ENCODE measurements around the gene SMG6.

SMG6 gene

GRCh38 chr17:2137342-2138098 lies 166.1 kb downstream of the SMG6 start:
- no peak for DNase-seq

DNA sequence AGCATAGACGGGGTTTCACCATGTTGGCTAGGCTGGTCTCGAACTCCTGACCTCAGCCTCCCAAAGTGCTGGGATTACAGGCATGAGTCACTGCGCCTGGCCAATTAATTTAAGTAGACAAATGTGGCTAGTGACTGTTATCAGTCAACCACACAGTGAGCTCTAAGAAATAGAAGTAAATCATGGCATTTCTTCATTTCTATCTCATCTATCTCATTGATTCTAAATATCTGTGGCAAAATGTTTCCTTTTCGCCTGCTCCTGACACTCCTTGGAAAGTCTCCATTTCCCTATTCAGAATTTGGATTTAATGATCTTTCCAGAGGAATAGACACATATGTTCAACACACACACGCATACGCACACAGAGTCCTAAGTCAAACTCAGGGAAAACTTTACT lies 167.3 kb downstream of the SMG6 start:
- DNase-seq = no peak

DNA sequence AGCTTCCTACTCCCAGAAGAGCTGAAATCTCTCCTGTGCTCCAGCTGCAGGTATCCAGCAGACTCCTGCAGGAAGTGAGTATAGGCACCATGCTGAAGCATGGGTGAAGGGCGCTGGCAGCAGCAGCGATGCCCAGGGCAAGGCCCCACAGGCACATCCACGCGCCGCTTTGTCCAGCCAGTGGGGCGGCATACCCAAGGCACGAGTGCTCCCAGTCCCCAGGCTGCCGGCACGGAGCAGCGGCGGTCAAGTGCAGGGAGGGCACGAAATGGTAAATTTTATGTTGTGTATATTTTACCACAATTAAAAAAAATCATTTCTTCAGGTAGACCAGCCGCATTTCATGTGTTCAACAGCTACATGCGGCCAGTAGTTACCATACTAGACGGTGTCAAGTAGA lies 175.6 kb downstream of the SMG6 start:
- DNase-seq = no peak

DNA sequence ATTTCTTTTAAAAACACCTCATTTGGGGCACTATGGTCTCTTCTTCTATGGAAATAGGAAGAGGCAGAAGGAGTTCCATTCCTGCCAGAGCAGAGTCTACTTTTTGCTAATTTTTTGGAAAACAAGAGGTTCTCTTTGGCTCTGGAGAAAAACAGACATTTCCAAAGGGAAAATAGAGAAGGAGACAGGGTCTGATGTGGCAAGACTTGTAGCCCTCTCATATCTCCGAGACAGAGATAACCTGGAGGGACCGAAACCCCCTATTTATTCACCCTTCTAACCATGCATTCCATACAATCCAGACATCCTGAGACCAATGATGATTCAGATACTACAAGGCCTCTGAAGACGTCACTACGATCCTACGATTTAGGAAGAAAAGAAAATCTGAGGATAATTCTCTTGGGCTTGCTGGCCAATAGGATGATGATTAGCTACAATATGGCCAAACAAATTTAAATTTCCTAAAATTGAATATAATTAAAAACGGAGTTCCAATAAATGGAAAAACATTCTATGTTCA lies 178.5 kb downstream of the SMG6 start:
- DNase-seq = no peak

GRCh38 chr17:2124391-2124790 lies 179.2 kb downstream of the SMG6 start:
- DNase-seq = no peak

GRCh38 chr17:2123375-2124251 lies 180.0 kb downstream of the SMG6 start:
- no peak for DNase-seq

DNA sequence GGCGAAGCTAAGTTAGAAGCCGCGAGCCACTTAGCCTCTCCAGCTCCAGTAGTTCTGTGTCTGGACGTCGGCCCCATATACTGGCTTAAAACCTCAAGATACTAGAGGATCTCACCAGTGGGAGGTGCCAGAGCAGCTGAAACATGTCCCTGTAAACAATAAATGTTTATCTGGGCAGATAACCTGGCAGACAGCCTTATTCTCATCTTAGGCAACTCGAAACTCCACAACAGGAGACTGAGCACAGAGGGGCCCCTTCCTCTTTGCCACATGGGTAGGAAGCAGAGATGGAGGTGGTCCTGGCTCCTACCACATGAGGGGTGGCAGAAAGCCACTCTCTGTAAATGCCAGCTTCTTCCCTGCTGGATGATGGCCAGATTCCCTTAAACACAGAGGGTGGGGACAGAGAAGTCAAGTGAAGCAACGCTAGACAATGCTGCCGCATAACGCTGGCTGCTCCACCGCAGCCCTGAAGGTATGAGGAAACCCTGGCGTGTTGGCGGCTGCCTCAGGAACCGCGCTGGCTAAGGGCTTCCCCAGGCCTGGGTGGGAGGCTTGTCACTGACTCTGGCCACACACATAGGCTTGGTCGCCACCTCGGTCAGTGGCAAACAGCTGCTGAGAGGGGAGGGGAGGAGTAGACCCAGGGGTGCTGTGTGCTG lies 180.8 kb downstream of the SMG6 start:
- no peak for DNase-seq

DNA sequence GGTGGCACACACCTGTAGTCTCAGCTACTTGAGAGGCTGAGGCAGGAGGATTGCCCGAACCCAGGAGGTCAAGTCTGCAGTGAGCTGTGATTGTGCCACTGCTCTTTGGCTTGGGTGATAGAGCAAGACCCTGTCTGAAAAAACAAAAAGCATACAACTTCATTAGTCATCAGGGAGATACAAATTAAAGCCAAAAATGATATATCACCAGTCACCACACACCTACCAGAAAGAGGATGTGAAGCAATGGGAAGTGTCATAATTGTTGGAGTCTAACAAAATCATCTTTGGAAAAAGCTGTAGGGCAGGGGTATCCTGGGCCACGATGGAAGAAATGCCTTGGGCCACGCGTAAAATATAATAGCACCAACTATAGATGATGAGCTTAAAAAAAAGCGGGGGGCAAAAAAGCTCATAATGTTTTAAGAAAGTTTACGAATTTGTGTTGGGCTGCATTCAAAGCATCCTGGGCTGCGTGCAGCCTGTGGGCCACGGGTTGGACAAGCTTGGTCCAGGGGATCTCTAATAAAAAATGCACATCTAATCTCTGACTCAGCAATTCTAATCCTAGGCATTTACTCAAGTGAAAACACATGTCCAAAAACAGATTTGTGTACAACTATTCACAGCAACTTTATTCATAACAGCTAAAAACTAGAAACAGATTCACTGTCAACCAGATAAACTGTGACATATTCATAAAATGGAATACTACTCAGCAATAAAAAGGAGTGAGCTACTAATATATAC lies 182.8 kb downstream of the SMG6 start:
- DNase-seq = no peak

- no peak for DNase-seq
Measured at GRCh38 chr17:2113279-2113622, 190.3 kb downstream of the SMG6 start.

DNA sequence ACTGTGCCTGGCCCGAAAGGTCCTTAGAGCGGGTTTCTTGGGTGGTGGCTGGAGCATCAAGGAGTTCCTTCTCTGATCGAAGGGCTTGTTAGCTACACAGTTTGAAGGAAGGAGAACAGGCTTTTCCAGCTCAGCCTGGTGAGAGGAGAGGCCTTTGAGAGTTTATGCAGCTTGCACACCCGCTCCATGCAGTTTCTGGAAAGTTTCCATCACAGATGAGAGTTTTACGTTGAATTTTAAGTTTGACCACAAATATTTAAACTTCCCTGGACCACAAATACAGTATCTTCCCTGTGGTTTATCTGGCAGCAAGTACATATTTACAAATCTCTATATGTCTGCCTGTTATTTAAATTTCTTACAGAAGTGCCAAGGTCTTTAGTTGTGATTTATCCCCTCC lies 191.9 kb downstream of the SMG6 start:
- no peak for DNase-seq

DNA sequence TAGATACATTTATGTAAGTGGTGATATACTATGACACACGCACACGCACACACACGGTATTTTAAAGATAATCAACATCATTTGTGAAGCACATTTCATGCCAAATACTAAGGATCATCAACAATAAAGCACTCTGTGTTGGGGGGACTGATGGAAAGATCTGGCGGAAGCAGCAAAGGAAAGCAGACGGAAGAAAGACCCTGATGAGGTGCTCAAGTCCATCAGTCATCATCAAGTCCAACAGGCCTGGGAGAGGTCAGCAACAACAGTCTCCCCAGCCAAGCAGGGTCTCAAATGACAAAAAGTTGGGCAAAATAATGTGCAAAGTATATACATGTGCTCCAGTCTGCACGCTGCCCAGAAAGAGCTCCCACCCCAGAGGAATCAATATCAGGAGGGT lies 193.1 kb downstream of the SMG6 start:
- no peak for DNase-seq

GRCh38 chr17:2108170-2108569 lies 195.4 kb downstream of the SMG6 start:
- no peak for DNase-seq

DNA sequence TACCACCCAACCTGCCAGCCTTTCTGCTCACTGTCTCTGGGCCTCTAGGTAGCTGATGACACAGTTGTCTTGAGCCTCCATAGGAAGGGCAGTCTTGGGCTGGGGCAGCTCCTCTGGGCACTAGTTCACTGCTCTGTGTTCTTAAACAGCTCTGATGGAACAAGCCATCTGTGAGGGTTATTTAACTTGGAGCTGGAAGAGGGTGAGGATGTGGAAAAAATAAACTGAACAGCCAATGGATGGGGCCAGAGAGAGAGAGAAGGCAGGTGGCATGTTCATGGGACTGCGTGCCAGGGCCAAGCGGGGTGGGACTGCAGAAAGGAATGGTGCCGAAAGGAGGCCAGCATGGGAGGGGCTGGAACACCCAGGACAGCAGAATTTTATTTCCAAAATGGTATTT lies 196.1 kb downstream of the SMG6 start:
- no peak for DNase-seq

GRCh38 chr17:2107050-2107449 lies 196.5 kb downstream of the SMG6 start:
- no peak for DNase-seq

- no peak for DNase-seq
Measured at GRCh38 chr17:2106308-2106955, 197.2 kb downstream of the SMG6 start.

GRCh38 chr17:2105663-2106062 lies 197.9 kb downstream of the SMG6 start:
- DNase-seq = no peak

GRCh38 chr17:2102931-2103809 lies 200.4 kb downstream of the SMG6 start:
- DNase-seq = no peak

DNA sequence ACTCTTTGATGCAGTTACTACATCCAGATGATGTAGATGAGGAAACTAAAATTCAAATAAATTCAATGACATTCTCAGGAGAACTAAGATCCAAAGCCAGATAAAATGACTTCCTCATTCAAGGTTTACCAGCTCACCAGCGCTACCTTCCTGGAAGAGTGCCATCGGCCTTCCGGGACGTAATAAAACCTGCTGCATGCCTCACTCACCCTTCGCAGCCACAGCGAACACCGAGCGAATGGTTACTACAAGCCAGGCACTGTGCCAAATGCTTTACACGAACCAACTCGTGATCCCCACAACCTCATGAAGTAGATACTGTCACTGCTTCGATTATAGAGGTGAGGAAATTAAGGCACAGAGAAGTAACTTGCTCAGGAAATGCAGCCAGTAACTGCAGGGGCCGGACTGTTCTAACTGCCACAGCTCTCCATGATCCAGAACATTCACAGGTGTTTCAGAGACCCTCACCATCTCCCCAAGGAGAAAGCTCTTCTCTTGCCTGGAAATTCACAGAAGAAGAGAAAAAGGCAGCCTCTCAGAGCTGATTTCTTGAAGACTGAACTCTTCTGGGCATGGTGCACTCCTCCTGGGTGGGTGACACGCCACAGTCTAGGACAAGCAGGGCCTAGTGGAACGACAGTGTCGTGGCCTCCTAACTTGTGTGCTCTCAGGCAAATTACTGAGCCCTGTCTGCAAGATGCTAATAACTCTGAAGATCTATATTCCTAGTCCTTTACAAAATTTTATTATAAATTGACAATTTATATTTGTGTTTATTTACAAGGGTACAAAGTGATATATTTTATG lies 201.9 kb downstream of the SMG6 start:
- peak; percentile 40 for DNase-seq

GRCh38 chr17:2095536-2095910 lies 208.1 kb downstream of the SMG6 start:
- no peak for DNase-seq

DNA sequence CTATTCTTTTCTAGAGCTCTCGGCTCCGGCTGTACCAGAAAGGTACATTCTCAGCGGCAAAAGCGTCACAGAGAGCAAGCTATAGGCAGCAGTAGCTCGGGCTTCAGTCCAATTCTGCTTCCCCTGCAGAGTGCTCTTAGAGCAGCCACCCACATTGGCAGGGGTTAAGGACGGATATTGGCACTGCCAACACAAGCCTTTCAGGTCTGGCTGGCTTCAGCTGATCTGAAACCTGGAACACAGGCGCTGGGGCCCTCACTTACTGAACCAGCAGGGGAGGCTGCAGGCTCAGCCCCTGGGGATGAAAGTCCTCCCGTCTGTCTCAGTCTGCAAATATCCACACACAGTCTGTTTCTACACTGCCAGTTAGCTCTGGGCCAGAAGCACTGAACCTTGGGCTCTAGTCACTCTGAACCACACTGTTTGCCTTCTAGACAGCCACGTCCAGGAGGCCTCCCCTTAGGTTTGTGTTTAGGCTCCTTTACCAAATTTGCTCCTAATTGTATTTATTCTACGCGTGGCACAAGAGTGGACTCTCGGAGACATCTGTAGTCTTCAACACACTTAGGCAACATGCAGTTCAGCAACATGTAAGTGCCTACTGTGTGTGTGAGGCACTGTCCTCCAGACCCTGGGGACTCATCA lies 208.6 kb downstream of the SMG6 start:
- DNase-seq = no peak
